ENCODE results near the gene S100A16. TPM values are rescaled to one million over a fixed set of nuclear protein-coding genes. Genes with fewer than 3 reads are reported as not detected.

S100A16 gene
- total and polyA plus RNA-seq, 4 donors, result 70.6 to 182 (median 141) TPM

GRCh38 chr1:153608742-153609584, 4.0 kb downstream of the S100A16 start:
- no peak for TF ChIP-seq CTCF (IDR thresholded peaks at IDR 0.05; ENCODE audit: control extremely low read depth, extremely low read depth)
- peaks cover 11 to 46% (median 29%) of the 10 kb centered on the region in 5 donors for H3K4me1 ChIP-seq (ENCODE audit: control insufficient read depth in 5 of 5, insufficient read depth in 5 of 5, low read length in 5 of 5)
- 35 to 63% methylated on average over 19 of the region's 19 CpGs for WGBS, 2 donors
- H3K36me3 ChIP-seq (ENCODE audit: control insufficient read depth in 4 of 4, insufficient read depth in 4 of 4, low read length in 4 of 4), result peaks cover 2 to 13% (median 5%) of the 10 kb centered on the region in 4 donors
- ATAC-seq (ENCODE audit: insufficient read depth, low FRiP score) (peak; percentile 64), DNase-seq (peak; percentile 46 to 77 (median 61))
- no peaks in the 10 kb centered on the region for H3K9me3 ChIP-seq (ENCODE audit: control insufficient read depth in 4 of 4, insufficient read depth in 3 of 4, low read length in 3 of 4)
- peak overlapping the region; percentile 74 to 94 for H3K27ac ChIP-seq (ENCODE audit: low read depth in 1 of 2, low read length in 1 of 2)
- peak overlapping the region; percentile 65 to 69 for H3K9ac ChIP-seq (ENCODE audit: insufficient read depth in 1 of 2, low read length in 2 of 2)
- H3K4me3 ChIP-seq, result peak overlapping the region; percentile 50
- no peaks in the 10 kb centered on the region for H3K27me3 ChIP-seq (ENCODE audit: control insufficient read depth in 3 of 3, insufficient read depth in 3 of 3, low read length in 2 of 3)

GRCh38 chr1:153608089-153608682, 4.8 kb downstream of the S100A16 start:
- ATAC-seq (ENCODE audit: insufficient read depth, low FRiP score) (no peak), DNase-seq (peak; percentile 42 to 72 (median 64))
- Histone ChIP-seq H3K4me3 (peak overlapping the region; percentile 50), H3K27ac (ENCODE audit: low read depth in 1 of 2, low read length in 1 of 2) (peak overlapping the region; percentile 74 to 94), H3K9me3 (ENCODE audit: control insufficient read depth in 4 of 4, insufficient read depth in 3 of 4, low read length in 3 of 4) (no peaks in the 10 kb centered on the region), H3K9ac (ENCODE audit: insufficient read depth in 1 of 2, low read length in 2 of 2) (peak overlapping the region; percentile 65 to 69), H3K27me3 (ENCODE audit: control insufficient read depth in 3 of 3, insufficient read depth in 3 of 3, low read length in 2 of 3) (no peaks in the 10 kb centered on the region), H3K4me1 (ENCODE audit: control insufficient read depth in 5 of 5, insufficient read depth in 5 of 5, low read length in 5 of 5) (peaks cover 11 to 41% (median 29%) of the 10 kb centered on the region in 5 donors), H3K36me3 (ENCODE audit: control insufficient read depth in 4 of 4, insufficient read depth in 4 of 4, low read length in 4 of 4) (peaks cover 2 to 13% (median 5%) of the 10 kb centered on the region in 4 donors)
- WGBS, 2 donors, result 62 to 68% methylated on average over 7 of the region's 7 CpGs
- no peak for TF ChIP-seq CTCF (IDR thresholded peaks at IDR 0.05; ENCODE audit: control extremely low read depth, extremely low read depth)

- Histone ChIP-seq H3K4me3 (peak overlapping the region; percentile 15), H3K9me3 (ENCODE audit: control insufficient read depth in 4 of 4, insufficient read depth in 3 of 4, low read length in 3 of 4) (no peaks in the 10 kb centered on the region), H3K27me3 (ENCODE audit: control insufficient read depth in 3 of 3, insufficient read depth in 3 of 3, low read length in 2 of 3) (no peaks in the 10 kb centered on the region), H3K4me1 (ENCODE audit: control insufficient read depth in 5 of 5, insufficient read depth in 5 of 5, low read length in 5 of 5) (peaks cover 11 to 39% (median 29%) of the 10 kb centered on the region in 5 donors), H3K27ac (ENCODE audit: low read depth in 1 of 2, low read length in 1 of 2) (peak overlapping the region; percentile 6 to 94), H3K9ac (ENCODE audit: insufficient read depth in 1 of 2, low read length in 2 of 2) (peak overlapping the region in 1 of 2 donors; percentile 16), H3K36me3 (ENCODE audit: control insufficient read depth in 4 of 4, insufficient read depth in 4 of 4, low read length in 4 of 4) (peaks cover 2 to 13% (median 5%) of the 10 kb centered on the region in 4 donors)
- ATAC-seq (ENCODE audit: insufficient read depth, low FRiP score) (no peak), DNase-seq (no peak)
- 89 to 96% methylated on average over 8 of the region's 8 CpGs for WGBS, 2 donors
- no peak for TF ChIP-seq CTCF (IDR thresholded peaks at IDR 0.05; ENCODE audit: control extremely low read depth, extremely low read depth)
Observed at GRCh38 chr1:153607381-153607780, 5.6 kb downstream of the S100A16 start.

Measured in lung (tissue), 12 donors.